Stimulated activated CD4-positive, alpha-beta T cell treated with anti-CD3 and anti-CD28 coated beads, Interleukin-12 subunit alpha, Interleukin-12 subunit beta, amount 100 ng/mL, for 4 hours (primary cell): ENCODE measurements around the gene TXNL1.
"Not testable (repeated sequence)": the region's sequence is repeated elsewhere in the genome, so short reads cannot be mapped to it uniquely, and the experiment has no call there.

Source experiments
- DNase-seq: peaks from one replicate; pipeline ENCODE4 v3.0.0-alpha.2; 2020

The TXNL1 gene

DNA sequence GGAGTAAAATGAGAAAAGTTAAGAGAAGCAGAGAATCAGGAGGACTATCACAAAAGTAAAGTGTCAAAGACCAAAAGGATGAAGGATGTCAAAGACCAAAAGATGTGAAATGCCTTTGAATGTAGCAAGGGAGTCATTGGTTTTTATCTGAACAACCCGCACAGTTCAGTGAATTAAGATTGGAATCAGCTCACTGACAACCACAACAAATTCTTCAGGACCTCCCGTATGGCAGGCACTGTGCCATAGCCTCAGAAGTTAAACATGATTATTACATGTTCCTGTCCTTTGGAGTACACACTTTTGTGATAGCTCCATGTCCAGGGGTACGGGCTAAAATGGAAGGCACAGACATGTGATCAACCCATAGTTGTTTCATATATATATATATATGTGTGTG lies 5.0 kb upstream of the TXNL1 start:
- DNase-seq = no peak

DNA sequence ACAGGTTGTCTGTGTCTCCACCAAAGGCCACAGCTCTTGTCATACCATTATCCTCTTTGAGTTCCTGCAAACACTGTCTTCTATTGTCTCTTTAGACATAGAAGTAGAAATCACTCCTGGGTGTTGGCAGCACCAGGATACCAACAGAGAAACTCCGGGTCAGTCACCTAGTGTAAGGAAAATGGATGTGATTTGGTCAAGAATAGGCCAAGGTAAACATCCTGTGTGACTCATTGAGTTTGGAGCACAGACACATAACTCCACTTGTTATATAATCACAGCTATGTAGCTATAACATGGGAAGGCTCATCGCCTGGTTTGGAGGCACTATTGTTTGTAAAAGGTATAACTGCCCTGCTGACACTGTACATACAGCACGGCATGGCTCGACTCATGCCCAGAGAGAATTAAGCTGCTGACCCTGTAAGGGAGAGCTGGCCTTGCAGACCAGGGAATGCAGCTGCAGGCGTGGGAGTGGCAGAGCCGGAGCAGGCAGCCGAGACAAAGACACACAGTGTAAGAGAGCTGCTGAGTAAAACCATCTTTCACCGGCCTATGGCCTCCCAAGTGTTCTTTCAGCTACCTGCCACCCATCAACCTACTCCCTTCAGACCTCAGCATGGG lies 3.4 kb upstream of the TXNL1 start:
- no peak for DNase-seq

DNA sequence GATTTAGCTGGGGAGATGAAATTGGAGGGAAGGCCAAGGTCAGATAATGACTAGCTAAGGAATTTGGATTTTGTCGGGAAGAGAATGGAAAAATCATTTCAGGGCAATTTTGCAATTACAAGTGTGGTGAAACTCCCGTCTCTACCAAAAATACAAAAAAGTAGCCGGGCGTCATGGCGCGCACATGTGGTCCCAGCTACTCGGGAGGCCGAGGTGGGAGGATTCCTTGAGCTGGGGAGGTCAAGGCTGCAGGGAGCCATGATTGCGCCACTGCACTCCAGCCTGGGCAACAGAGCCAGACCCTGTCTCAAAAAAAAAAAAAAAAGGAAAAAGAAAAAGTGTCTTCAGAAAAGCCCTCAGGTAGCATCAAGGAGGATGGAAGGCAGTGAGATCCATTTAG lies 1.2 kb upstream of the TXNL1 start:
- no peak for DNase-seq

- no peak for DNase-seq
Measured at GRCh38 chr18:56639104-56639381, 651 bp upstream of the TXNL1 start.

GRCh38 chr18:56637711-56638231 lies 621 bp downstream of the TXNL1 start:
- DNase-seq = no peak

DNA sequence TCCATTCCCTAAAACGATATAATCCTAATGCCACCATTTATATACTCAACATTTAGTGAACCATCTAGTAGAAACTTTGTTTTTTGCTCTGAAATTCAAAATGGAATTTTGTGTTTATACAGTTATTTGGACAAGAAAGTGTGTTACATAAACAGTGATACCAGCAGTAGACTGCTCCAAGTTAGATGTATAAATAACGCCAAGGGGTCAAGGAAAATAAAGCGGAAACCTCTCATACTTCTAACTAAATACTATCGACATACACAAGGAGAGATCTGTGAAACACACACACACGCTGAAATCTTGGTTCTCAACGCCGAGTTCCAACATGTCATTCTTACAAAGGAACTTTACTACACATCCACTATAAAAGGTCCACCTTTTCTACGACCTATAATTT lies 1.2 kb downstream of the TXNL1 start:
- DNase-seq = no peak

- DNase-seq = no peak
Measured at GRCh38 chr18:56635007-56635406, 3.4 kb downstream of the TXNL1 start.

GRCh38 chr18:56632070-56633022 lies 6.0 kb downstream of the TXNL1 start:
- DNase-seq = no peak

DNA sequence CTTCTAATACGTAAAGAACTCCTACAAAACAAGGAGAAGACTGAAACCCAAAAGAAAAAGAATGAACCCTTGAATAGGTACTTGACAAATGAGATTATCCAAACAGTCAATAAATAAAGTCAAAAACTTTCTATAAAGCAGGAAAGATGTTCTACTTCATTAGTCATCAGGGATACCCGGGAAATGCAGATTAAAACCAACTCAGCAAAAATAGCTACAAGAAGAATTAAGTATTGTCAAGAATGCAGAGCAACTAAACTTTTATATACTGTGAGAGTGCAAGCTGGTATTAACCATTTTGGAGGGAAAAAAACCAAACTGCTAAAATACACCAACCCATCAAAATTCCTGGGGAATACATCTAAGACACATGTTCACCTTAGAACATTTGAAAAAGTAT lies 10.4 kb downstream of the TXNL1 start:
- no peak for DNase-seq

GRCh38 chr18:56615738-56616520 lies 22.5 kb downstream of the TXNL1 start:
- DNase-seq = no peak

DNA sequence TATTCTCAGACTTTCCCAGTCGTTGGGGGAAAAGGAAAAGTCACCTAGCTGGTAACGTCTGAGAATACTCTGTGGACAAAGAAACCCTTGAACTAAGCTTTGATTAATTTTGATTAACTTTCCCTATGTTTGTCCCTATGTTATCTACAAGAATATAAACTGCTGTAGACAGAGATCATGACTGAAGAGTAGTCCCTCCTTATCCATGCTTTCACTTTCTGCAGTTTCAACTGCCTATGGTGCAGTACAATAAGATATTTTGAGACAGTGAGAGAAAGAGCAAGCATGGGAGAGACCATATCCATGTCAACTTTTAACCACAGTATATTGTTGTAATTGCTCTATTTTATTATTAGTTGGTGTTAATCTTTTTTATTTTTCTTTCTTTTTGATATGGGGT lies 31.8 kb downstream of the TXNL1 start:
- no peak for DNase-seq

- no peak for DNase-seq
Measured at GRCh38 chr18:56598422-56598821, 40.0 kb downstream of the TXNL1 start.

- DNase-seq = no peak
Measured at GRCh38 chr18:56593906-56594305, 44.5 kb downstream of the TXNL1 start.

DNA sequence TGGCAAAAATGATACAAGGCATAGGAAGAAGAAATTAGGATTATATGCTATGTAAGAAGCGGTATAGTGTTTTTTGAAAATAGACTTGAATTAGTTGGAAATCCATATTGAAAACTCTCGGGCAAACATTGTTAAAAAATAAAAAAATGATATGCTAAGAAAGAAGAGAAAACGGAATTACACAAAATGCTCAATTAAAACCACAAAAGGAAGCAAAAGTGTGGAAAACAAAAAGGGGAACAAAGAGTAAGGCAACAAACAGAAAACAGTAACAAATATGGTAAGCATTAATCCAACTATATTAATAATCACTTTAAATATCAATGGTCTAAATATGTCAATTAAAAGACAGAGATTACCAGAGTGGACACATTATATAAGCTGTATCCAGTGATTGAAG lies 58.4 kb downstream of the TXNL1 start:
- DNase-seq = no peak

- DNase-seq = no peak
Measured at GRCh38 chr18:56579451-56579850, 58.9 kb downstream of the TXNL1 start.

- no peak for DNase-seq
Measured at GRCh38 chr18:56576826-56577573, 61.4 kb downstream of the TXNL1 start.

GRCh38 chr18:56575819-56576663 lies 62.4 kb downstream of the TXNL1 start:
- no peak for DNase-seq

DNA sequence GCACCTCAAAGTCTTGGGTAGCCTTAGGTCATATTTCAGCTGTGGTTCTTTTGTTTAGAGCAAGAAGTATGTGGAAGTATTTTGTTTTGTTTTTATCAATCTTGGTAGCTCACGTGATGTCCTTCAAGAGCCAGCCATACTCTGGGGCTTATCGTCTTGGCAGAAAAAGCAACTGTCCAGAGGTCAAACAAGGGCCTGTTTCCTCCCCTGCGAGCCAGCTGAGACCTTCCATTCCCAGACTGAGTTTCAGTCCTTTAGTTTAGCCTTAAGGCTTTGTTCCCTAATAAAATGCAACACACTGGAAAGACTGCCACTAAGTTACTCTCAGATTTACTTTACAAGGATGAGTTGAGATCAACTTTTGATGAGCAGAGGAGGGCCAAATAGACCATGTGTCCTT lies 63.5 kb downstream of the TXNL1 start:
- no peak for DNase-seq

DNA sequence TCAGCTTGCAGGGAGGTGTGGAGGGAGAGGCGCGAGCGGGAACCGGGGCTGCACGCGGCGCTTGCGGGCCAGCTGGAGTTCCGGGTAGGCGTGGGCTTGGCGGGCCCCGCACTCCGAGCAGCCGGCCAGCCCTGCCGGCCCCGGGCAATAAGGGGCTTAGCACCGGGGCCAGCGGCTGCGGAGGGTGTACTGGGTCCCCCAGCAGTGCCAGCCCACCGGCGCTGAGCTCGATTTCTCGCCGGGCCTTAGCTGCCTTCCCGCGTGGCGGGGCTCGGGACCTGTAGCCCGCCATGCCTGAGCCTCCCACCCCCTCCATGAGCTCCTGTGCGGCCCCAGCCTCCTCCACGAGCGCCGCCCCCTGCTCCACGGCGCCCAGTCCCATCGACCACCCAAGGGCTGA lies 66.1 kb downstream of the TXNL1 start:
- not testable (repeated sequence) for DNase-seq

- no peak for DNase-seq
Measured at GRCh38 chr18:56570978-56571377, 67.4 kb downstream of the TXNL1 start.

DNA sequence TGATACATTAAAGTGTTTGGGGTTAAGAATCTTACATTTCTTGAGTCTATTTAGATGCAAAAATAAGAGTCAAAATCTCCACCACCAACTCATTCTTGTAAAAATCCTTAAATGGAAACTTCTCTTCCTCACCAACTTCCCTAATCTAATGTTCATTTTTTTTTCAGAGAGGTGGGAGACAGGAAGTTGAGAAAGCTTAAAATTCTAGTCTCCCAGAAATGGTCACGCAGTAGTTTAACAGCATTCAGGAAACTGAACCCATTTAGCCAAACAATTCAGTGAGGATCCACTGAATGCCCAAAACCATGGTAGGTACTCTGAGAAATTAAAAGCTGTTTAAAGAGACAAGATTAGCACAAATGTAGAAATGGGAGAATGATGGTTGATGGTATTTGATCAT lies 69.0 kb downstream of the TXNL1 start:
- no peak for DNase-seq

DNA sequence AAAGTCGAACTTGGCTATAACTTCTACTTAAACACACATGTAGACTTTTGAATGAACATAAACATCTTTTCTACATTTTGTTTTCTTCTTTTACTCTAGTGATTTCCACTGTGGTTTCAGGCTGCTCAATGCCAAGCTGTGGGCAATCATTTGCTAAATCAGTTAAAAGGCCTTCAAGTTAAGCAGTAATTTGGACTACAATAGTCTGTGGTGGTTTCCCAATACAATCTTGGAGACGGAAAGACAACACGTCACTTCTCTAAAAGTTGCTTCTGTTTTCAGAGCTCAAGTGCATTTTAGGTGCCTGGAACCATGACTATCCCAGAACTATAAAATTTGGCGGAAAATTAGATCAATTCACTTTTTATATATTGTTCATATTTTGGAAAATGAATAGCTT lies 69.4 kb downstream of the TXNL1 start:
- DNase-seq = no peak
